HEK293 (cell line): ENCODE data around the gene CDO1.

Experiments used
- BCL11A ChIP-seq: fragments of 450-650 bp; formaldehyde crosslinking; IDR thresholded peaks from 2 replicates; pipeline ENCODE4 v1.5.1; 2016; ENCODE audit warnings: low read depth, missing biosample characterization, missing genetic modification characterization
- BCL11B ChIP-seq: fragments of 450-650 bp; formaldehyde crosslinking; IDR thresholded peaks from 2 replicates; pipeline ENCODE4 v1.5.1; 2016; ENCODE audit warnings: low read depth, missing biosample characterization, missing genetic modification characterization
- CTCF ChIP-seq: fragments of 450-650 bp; formaldehyde crosslinking; IDR thresholded peaks from 2 replicates; pipeline ENCODE4 v1.5.1; 2016; ENCODE audit warnings: missing biosample characterization, missing genetic modification characterization
- HIC1 ChIP-seq: fragments of 450-650 bp; formaldehyde crosslinking; IDR thresholded peaks from 2 replicates; pipeline ENCODE4 v1.5.1; 2016; ENCODE audit warnings: missing biosample characterization, missing genetic modification characterization
- HOXA7 ChIP-seq: sonication (generic); formaldehyde crosslinking; IDR thresholded peaks from 2 replicates; pipeline ENCODE4 v1.8.1; 2022; ENCODE audit warnings: missing genetic modification reagents, borderline replicate concordance
- KLF9 ChIP-seq: fragments of 450-650 bp; formaldehyde crosslinking; IDR thresholded peaks from 2 replicates; pipeline ENCODE4 v1.5.1; 2016; ENCODE audit warnings: missing biosample characterization, missing genetic modification characterization, low read depth
- PRDM10 ChIP-seq: fragments of 450-650 bp; formaldehyde crosslinking; IDR thresholded peaks from 2 replicates; pipeline ENCODE4 v1.5.1; 2016; ENCODE audit warnings: missing biosample characterization, missing genetic modification characterization
- TRIM28 ChIP-seq: IDR thresholded peaks from 2 replicates; pipeline ENCODE4 v1.6.1; 2011; ENCODE audit warnings: low read length, control low read depth, borderline replicate concordance
- YY2 ChIP-seq: fragments of 450-650 bp; formaldehyde crosslinking; IDR thresholded peaks from 2 replicates; pipeline ENCODE4 v1.5.1; 2016; ENCODE audit warnings: missing biosample characterization, missing genetic modification characterization
- ZBTB1 ChIP-seq: fragments of 450-650 bp; formaldehyde crosslinking; IDR thresholded peaks from 2 replicates; pipeline ENCODE4 v1.5.1; 2016; ENCODE audit warnings: missing biosample characterization, missing genetic modification characterization
- ZFP69B ChIP-seq: fragments of 450-650 bp; formaldehyde crosslinking; IDR thresholded peaks from 2 replicates; pipeline ENCODE4 v1.5.1; 2016; ENCODE audit warnings: missing biosample characterization, missing genetic modification characterization
- ZNF112 ChIP-seq: fragments of 450-650 bp; formaldehyde crosslinking; IDR thresholded peaks from 2 replicates; pipeline ENCODE4 v1.5.0; 2017; ENCODE audit warnings: missing biosample characterization, missing genetic modification characterization
- ZNF138 ChIP-seq: fragments of 450-650 bp; formaldehyde crosslinking; IDR thresholded peaks from 2 replicates; pipeline ENCODE4 v1.5.1; 2016; ENCODE audit warnings: missing biosample characterization, missing genetic modification characterization, borderline replicate concordance
- ZNF146 ChIP-seq: fragments of 450-650 bp; formaldehyde crosslinking; IDR thresholded peaks from 2 replicates; pipeline ENCODE4 v1.5.1; 2016; ENCODE audit warnings: missing biosample characterization, missing genetic modification characterization
- ZNF211 ChIP-seq: fragments of 450-650 bp; formaldehyde crosslinking; IDR thresholded peaks from 2 replicates; pipeline ENCODE4 v1.5.1; 2016; ENCODE audit warnings: low read depth, missing biosample characterization, missing genetic modification characterization
- ZNF223 ChIP-seq: fragments of 450-650 bp; formaldehyde crosslinking; IDR thresholded peaks from 2 replicates; pipeline ENCODE4 v1.5.1; 2016; ENCODE audit warnings: missing biosample characterization, missing genetic modification characterization
- ZNF239 ChIP-seq: fragments of 450-650 bp; formaldehyde crosslinking; IDR thresholded peaks from 2 replicates; pipeline ENCODE4 v1.5.1; 2016; ENCODE audit warnings: missing biosample characterization, missing genetic modification characterization
- ZNF266 ChIP-seq: fragments of 450-650 bp; formaldehyde crosslinking; IDR thresholded peaks from 2 replicates; pipeline ENCODE4 v1.5.1; 2016; ENCODE audit warnings: missing biosample characterization, missing genetic modification characterization, low read depth
- ZNF311 ChIP-seq: fragments of 450-650 bp; formaldehyde crosslinking; IDR thresholded peaks from 2 replicates; pipeline ENCODE4 v1.5.1; 2017; ENCODE audit warnings: missing biosample characterization, missing genetic modification characterization, borderline replicate concordance
- ZNF324 ChIP-seq: fragments of 450-650 bp; formaldehyde crosslinking; IDR thresholded peaks from 2 replicates; pipeline ENCODE4 v1.5.1; 2016; ENCODE audit warnings: missing biosample characterization, missing genetic modification characterization
- ZNF341 ChIP-seq: fragments of 450-650 bp; formaldehyde crosslinking; IDR thresholded peaks from 2 replicates; pipeline ENCODE4; 2016; ENCODE audit warnings: low read depth, missing biosample characterization, missing genetic modification characterization
- ZNF366 ChIP-seq: fragments of 450-650 bp; formaldehyde crosslinking; conservative IDR thresholded peaks from 2 replicates; pipeline ENCODE4 v1.5.1; 2016; ENCODE audit warnings: missing biosample characterization, missing genetic modification characterization
- ZNF391 ChIP-seq: fragments of 450-650 bp; formaldehyde crosslinking; IDR thresholded peaks from 2 replicates; pipeline ENCODE4 v1.5.1; 2016; ENCODE audit warnings: low read depth, missing biosample characterization, missing genetic modification characterization, borderline replicate concordance
- ZNF394 ChIP-seq: fragments of 450-650 bp; formaldehyde crosslinking; IDR thresholded peaks from 2 replicates; pipeline ENCODE4 v1.5.1; 2016; ENCODE audit warnings: missing biosample characterization, missing genetic modification characterization, mild to moderate bottlenecking, moderate library complexity, borderline replicate concordance
- ZNF423 ChIP-seq: fragments of 450-650 bp; formaldehyde crosslinking; IDR thresholded peaks from 2 replicates; pipeline ENCODE4 v1.5.1; 2016; ENCODE audit warnings: missing biosample characterization, missing genetic modification characterization
- ZNF426 ChIP-seq: fragments of 450-650 bp; formaldehyde crosslinking; IDR thresholded peaks from 2 replicates; pipeline ENCODE4 v1.5.1; 2017; ENCODE audit warnings: missing biosample characterization, missing genetic modification characterization, mild to moderate bottlenecking, inconsistent platforms, moderate library complexity
- ZNF514 ChIP-seq: fragments of 450-650 bp; formaldehyde crosslinking; IDR thresholded peaks from 2 replicates; pipeline ENCODE4 v1.5.1; 2016; ENCODE audit warnings: missing biosample characterization, missing genetic modification characterization
- ZNF580 ChIP-seq: fragments of 450-650 bp; formaldehyde crosslinking; IDR thresholded peaks from 2 replicates; pipeline ENCODE4 v1.5.1; 2016; ENCODE audit warnings: missing biosample characterization, missing genetic modification characterization
- ZNF610 ChIP-seq: fragments of 450-650 bp; formaldehyde crosslinking; IDR thresholded peaks from 2 replicates; pipeline ENCODE4 v1.5.1; 2016; ENCODE audit warnings: missing biosample characterization, missing genetic modification characterization, borderline replicate concordance
- ZNF626 ChIP-seq: fragments of 450-650 bp; sonication (Bioruptor Pico); formaldehyde crosslinking; IDR thresholded peaks from 2 replicates; pipeline ENCODE4 v1.5.1; 2018; ENCODE audit warnings: missing biosample characterization, missing genetic modification characterization, inconsistent platforms
- ZNF768 ChIP-seq: fragments of 450-650 bp; formaldehyde crosslinking; IDR thresholded peaks from 2 replicates; pipeline ENCODE4 v1.5.1; 2018; ENCODE audit warnings: missing biosample characterization, mild to moderate bottlenecking, missing genetic modification characterization
- ZNF830 ChIP-seq: fragments of 450-650 bp; IDR thresholded peaks from 2 replicates; pipeline ENCODE4 v1.5.0; 2018; ENCODE audit warnings: missing biosample characterization, missing genetic modification characterization, low read depth, mild to moderate bottlenecking, moderate library complexity
- ZXDB ChIP-seq: fragments of 450-650 bp; formaldehyde crosslinking; IDR thresholded peaks from 2 replicates; pipeline ENCODE4 v1.5.1; 2016; ENCODE audit warnings: missing biosample characterization, missing genetic modification characterization

Gene CDO1

GRCh38 chr5:115816226-115817081 lies at the start of gene CDO1 (continued):
- TF ChIP-seq ZNF768 (tag by site-specific recombination) (0 out of 2 replicates have a peak, but pooled peaks have one; percentile 6), YY2 (no peak), ZNF239 (no peak), ZNF112 (tag by site-specific recombination) (no peak), ZNF626 (tag by site-specific recombination) (no peak), ZNF391 (tag by site-specific recombination) (peak; percentile 69; the same call in 1 of the 2 replicates), PRDM10 (tag by site-specific recombination) (peak; percentile 99), KLF9 (tag by site-specific recombination) (peak; percentile 21; the same call in 1 of the 2 replicates), TRIM28 (no peak), ZNF366 (tag by site-specific recombination) (no peak; the same call in 1 of the 2 replicates), ZNF138 (tag by site-specific recombination) (no peak), ZNF324 (tag by site-specific recombination) (0 out of 2 replicates have a peak, but pooled peaks have one; percentile 28), ZNF830 (tag by site-specific recombination) (no peak), ZNF610 (tag by site-specific recombination) (no peak), ZBTB1 (no peak), HIC1 (no peak), ZNF146 (tag by site-specific recombination) (no peak), ZNF266 (tag by site-specific recombination) (no peak), ZNF580 (tag by site-specific recombination) (no peak), ZNF341 (peak; percentile 80), ZFP69B (tag by site-specific recombination) (peak; percentile 83), ZXDB (tag by site-specific recombination) (peak; percentile 88), ZNF514 (no peak), HOXA7 (CRISPR knock-in tag) (no peak), BCL11A (tag by site-specific recombination) (no peak), ZNF223 (peak; percentile 93), ZNF423 (tag by site-specific recombination) (no peak), ZNF426 (no peak), CTCF (tag by site-specific recombination) (0 out of 2 replicates have a peak, but pooled peaks have one; percentile 13), ZNF311 (no peak), ZNF211 (tag by site-specific recombination) (no peak), ZNF394 (peak; percentile 72; the same call in 1 of the 2 replicates), BCL11B (no peak)
